K562 (cell line): Measurements from ENCODE around the gene FAM98C. TPM values are rescaled to one million over a fixed set of nuclear protein-coding genes. Genes with fewer than 3 reads are reported as not detected.

Experiments
- CEBPB ChIP-seq: fragments of 450-650 bp; IDR thresholded peaks from 2 replicates; pipeline ENCODE4 v1.6.1; 2016; ENCODE audit warnings: missing genetic modification characterization, missing compliant biosample characterization
- CGGBP1 ChIP-seq: fragments of 250-450 bp; sonication (Bioruptor Pico); IDR thresholded peaks from 2 replicates; pipeline ENCODE4 v1.9.0; 2021; ENCODE audit warnings: mild to moderate bottlenecking
- E2F4 ChIP-seq: sonication (generic); formaldehyde crosslinking; IDR thresholded peaks from 2 replicates; pipeline ENCODE4 v1.8.0; 2022; ENCODE audit warnings: mild to moderate bottlenecking, low read depth, missing genetic modification reagents
- EHMT2 ChIP-seq: fragments of 450-650 bp; IDR thresholded peaks from 2 replicates; pipeline ENCODE4 v1.6.1; 2018; ENCODE audit warnings: antibody characterized with exemption
- NFIC ChIP-seq: fragments of 450-650 bp; IDR thresholded peaks from 2 replicates; pipeline ENCODE4 v1.6.1; 2017; ENCODE audit warnings: mild to moderate bottlenecking, inconsistent platforms
- NR1H2 ChIP-seq: sonication (generic); formaldehyde crosslinking; IDR thresholded peaks from 2 replicates; pipeline ENCODE4 v1.4.0; 2020; ENCODE audit warnings: mild to moderate bottlenecking, missing genetic modification reagents
- PML ChIP-seq: IDR thresholded peaks from 2 replicates; pipeline ENCODE4 v1.6.1; 2012; ENCODE audit warnings: low read length, inconsistent platforms
- RFX5 ChIP-seq: IDR thresholded peaks from 2 replicates; pipeline ENCODE4 v1.6.1; 2011; ENCODE audit warnings: low read depth, mild to moderate bottlenecking, improper control_type of control experiment, low read length
- SMAD2 ChIP-seq: fragments of 150-350 bp; IDR thresholded peaks from 2 replicates; pipeline ENCODE4 v1.6.1; 2014; ENCODE audit warnings: low read depth, mild to moderate bottlenecking, low read length
- ZBTB40 ChIP-seq, 2 experiments: fragments of 450-650 bp in 1 of 2; sonication (generic) in 1 of 2; formaldehyde crosslinking in 1 of 2; IDR thresholded peaks; 2 replicates each; pipeline versions ENCODE4 v1.7.1 to v1.9.0; 2016 to 2022; ENCODE audit warnings: inconsistent platforms in 1 of 2, mild to moderate bottlenecking in 1 of 2, missing genetic modification reagents in 1 of 2
- polyA plus RNA-seq, 8 experiments: library from polyadenylated mRNA; depleted of rRNA in 4 of 8; stranded (reverse) in 5 of 8; unstranded in 3 of 8; fragments of >200 nt; fragmentation: Nextera tagmentation in 2 of 8; fragmentation: Illumina TruSeq in 1 of 8; extraction: Ambion mirVana in 2 of 8; extraction: Trizol in 1 of 8; gene quantifications; 2 replicates each; pipeline versions ENCODE4 v1.2.1 to v1.2.3, GENCODE V29; 2011 to 2014; ENCODE audit warnings: inconsistent platforms in 1 of 8, missing spikeins in 1 of 8
- total RNA-seq, 7 experiments: library from RNA; depleted of rRNA in 6 of 7; stranded (reverse); fragments of >200 nt in 6 of 7; fragmentation: Illumina TruSeq in 2 of 7; extraction: Trizol in 2 of 7; gene quantifications; 2 replicates each; pipeline versions ENCODE4 v1.2.1 to v1.2.3, GENCODE V29; 2011 to 2021; ENCODE audit warnings: low replicate concordance in 1 of 7

FAM98C gene
- total and polyA plus RNA-seq, 9 of the 15 experiments (the other 6 are each of a cell fraction or from before 2014, with no cell fraction given) = 1.7 to 43.8 (median 13.7) TPM

- TF ChIP-seq ZBTB40 (IDR thresholded peaks at IDR 0.05) (no peak), ZBTB40 (CRISPR knock-in tag; IDR thresholded peaks at IDR 0.05) (no peak), NFIC (peak; percentile 26; the same call in 1 of the 2 replicates), RFX5 (no peak), CEBPB (tag) (peak; percentile 54; the same call in 1 of the 2 replicates), SMAD2 (no peak), NR1H2 (CRISPR knock-in tag) (no peak), E2F4 (CRISPR knock-in tag) (no peak), EHMT2 (no peak), PML (0 out of 2 replicates have a peak, but pooled peaks have one; percentile 20), CGGBP1 (no peak)
These were observed 6.8 kb downstream of the FAM98C start (continued) for GRCh38 chr19:38409631-38410133.
